ENCODE data around the gene TNFAIP2.

The TNFAIP2 gene

DNA sequence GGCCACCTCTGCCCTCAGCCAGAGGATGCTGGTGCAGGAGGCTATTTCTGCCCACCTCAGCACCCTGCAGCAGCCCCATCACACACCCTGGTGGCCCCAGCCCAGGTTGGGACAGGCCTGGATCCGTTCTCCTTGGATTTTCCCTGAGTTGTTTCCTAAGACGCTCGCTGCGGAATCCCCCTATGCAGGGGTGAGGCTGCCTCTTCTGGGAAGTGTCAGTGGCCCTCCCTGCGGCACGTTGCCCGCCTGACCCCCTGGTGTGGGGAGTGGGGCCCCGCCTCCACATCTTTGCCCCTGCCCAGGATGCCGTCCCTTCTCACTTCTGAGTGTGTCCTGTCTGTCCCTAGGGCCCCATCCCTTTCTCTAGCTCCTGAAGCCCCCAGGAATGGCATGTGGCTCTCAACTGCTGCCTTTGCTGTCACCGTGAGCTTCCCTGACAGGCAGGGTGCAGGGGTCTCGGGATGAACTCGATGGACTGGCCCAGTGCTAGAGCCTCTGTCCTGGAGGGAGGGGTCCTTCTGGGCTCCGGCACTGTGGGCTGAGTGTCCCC, 29.3 kb upstream of the TNFAIP2 start:
- DNase-seq (ENCODE audit: low read depth in 3 of 3) = no peak

DNA sequence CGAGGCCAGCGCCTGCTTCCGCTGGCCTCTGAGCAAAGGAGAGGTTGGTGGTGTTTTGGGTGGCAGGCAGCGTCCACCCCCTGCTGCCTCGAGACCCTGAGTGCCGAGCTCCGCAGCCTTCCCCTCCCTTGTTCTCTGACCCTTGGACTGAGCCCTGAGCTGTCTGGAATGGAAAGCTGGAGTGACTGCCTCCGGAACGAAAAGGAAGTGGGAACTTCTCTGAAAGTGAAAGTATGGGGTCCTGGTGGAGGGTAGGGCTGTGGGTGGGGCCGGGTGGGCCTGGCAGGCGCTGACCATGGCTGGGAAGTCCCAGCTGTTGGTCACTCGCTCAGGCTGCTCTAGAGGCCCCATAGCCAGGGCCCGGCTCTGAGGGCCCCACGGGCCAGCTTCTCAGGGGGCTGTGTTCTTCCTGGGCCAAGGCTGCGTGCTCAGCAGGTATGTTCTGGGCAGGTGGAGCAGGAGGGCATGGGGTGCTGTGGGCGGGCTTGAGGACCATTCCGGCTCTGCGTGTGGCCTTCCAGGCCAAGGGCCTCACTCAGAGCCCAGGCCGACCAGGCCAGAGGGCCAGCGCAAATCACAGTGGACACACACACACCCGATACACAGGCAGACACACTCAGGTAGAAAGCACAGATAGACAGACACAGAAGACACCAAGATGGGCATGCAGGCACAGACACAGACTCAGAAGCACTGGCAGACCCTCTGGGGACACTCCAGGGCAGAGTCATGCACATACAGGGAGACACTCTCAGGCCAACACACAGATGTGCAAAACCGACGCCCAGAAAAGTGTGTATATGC, 28.7 kb upstream of the TNFAIP2 start, which contains the start of gene EXOC3L4:
Gene EXOC3L4 (plus strand): TSS at position 320 of the 804 bp plus-strand sequence. CDS start 5,495 bp downstream, outside the sequence.
- no peak for DNase-seq (ENCODE audit: low read depth in 3 of 3)

DNA sequence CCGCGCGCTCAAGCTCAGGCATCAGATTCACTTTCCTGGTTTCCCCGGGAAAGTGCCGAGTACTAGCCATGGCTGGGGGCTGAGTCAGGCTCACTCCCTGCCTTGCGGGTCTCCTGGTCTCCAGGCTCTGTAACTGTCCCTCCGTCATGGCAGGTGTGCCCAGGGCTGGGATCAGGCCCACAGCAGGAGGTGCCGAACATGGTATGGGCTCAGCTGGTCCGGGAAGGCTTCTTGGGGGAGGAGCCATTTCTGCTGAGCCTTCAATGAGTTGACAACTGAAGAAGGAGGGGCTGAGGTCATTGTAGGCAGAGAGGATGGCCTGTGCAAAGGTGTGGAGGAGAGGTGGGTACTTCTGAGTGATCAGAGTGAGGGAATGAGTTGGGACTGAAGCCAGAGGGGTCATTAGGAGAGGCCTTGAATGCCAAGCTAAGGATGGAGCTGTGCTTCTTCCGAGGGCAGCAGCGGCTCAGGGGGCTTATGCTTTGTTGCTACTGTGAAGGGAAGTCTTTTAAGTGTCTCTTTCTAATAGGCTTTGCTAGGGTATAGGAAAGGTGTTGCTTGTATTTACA, 28.0 kb upstream of the TNFAIP2 start:
- no peak for DNase-seq (ENCODE audit: low read depth in 3 of 3)

DNA sequence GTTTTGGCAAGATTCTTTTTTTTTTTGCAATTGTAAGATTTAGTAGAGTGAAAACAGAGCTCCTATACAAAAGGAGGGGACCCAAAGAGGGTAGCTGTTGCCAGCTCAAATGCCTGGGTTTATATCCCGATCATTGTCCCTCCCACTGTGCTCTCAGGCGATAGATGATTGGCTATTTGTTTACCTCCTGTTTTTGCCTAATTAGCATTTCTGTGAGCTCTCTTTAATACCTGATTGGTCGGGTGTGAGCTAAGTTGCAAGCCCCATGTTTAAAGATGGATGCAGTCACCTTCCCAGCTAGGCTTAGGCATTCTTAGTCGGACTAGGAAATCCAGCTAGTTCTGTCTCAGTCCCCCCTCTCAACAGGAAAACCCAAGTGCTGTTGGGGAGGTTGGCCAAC, 26.9 kb upstream of the TNFAIP2 start:
- DNase-seq (ENCODE audit: low read depth in 3 of 3) = no peak

DNA sequence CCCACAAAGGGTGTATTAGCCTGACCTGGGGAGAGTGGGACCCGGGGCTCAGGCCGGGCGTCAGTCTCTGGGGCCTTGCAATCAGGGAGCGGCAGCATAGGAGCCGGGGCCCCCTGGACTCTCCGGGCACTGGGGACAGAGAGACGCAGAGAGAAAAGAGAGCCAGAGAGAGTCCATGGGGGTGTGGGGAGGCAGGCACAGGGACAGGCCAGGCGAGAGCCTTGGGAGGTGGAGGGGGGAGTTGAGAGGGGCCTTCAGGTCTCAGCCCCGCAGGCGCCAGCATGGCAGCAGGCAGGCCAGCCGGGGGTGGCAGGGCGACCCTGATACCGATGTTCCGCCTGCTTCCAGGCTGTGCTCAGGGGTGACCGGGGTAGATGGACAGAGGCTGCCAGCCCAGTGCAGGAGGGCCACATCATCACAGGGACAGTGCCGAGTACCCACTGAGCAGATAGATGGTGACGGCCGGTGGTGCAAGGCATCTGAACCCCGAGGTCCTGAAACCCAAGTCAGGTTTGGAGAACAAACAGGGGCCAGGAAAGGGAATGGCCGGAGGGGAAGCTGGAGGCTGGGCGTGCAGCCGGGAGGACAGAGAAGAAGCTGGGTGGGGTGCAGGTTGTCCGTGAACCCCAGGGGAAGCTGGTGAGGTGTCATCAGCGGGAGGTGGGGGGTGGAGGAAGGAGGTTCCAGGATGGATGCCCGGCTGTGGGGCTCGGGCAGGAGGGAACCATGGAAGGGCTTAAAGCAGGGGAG, 25.8 kb upstream of the TNFAIP2 start:
- no peak for DNase-seq (ENCODE audit: low read depth in 3 of 3)

DNA sequence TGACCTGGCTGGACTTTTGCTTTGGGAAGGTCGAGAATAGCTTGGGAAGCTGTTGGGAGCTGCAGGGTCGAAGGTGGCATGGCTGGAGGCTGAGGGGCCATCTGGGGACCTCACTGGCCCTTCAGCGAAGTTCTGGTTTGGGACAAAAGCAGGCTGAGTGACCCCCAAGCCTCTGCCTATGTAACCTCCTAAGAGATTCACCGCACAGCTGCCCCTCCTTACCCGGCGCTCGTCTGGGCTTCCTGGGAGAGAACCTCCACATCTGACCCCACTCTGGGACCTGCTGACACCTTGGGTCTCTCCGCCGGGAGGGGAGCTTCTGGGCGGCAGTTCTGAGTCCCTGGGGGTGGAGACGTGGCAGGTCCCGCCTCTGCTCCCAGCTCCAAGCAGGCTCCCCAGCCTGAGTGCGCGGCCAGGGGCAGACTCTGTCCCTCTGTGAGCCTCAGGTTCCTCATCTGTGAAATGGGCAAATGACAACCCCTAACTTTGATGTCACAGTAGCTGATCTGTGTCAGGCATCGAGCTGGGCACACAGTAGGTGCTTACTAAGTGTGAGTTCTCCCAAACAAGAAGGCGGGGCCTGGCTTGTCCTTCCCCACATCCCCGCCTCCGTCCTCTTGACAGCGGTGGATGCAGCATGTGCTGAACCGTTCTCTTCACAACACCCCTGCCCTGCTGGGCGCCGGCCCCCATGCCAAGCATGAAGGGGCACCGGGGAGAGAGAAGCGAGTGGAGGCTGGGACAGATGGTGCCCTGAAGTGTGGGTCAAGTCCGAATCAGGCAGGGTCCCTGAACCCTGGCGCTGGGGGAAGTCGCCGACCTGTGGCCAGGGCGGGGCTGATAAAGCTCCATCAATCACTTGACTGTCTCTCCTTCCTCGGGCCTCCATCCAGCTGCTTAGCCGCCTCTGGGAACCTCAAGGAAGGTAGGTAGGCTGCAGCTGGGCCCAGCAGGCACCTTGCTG, 25.0 kb upstream of the TNFAIP2 start:
- DNase-seq (ENCODE audit: low read depth in 3 of 3) = no peak

DNA sequence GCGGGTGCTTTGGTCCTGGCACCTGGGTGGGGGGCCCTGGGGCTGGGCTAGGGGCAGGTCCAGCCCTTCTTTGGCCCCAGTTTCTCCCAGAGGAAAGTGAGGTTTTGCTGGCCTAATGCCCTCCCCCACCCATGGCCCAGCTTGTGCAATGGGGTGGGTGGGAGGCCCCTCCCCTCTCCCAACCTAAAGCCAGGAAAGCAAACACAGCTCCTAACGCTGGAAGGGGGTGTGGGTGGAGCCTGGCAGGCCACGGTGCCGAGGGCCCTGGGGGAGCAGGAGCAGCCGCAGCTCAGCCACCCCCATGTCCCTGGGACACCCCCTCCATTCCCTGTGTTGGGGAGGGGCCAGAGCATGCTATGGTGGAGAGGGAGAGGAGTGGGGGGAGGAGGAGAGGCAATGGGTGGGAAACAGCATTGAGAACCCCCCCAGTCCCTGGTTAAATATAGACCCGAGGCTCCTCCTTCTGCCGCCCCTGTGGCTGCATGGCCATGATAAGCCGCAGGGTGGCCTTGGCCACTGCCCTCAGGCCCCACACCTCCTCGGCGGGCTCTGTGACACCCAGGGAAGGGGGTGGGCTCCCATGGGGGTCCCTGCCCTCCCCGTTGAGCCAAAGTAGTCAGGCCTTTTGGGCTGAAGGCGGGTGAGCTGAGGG, 24.1 kb upstream of the TNFAIP2 start:
- no peak for DNase-seq (ENCODE audit: low read depth in 3 of 3)

DNA sequence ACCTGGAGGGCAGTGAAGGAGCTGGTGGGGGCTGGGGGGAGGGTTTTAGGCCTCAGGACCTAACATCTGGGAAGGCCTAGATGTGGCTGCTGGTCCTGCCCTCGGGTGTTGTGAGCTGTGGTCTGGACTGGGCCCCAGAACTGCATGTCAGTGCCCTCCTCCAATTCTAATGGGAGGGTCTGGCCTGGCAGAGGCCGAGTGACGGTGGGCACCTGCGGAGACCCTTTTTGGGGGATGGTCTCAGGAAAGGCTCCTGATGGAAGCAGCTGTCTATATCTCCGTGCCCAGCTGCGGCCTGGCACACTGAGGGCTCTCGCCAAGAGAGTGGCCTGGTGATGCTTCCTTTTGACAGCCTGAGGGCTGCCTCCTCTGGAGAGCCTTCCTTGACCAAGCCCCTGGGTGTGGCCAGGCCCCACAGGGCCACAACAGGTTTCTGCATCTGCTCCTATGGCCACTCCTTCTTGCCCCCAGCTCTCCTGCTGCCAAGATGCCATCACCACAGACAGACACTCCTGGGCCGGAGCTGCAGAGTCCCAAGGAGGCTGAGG, 23.5 kb upstream of the TNFAIP2 start:
- DNase-seq (ENCODE audit: low read depth in 3 of 3) = no peak

DNA sequence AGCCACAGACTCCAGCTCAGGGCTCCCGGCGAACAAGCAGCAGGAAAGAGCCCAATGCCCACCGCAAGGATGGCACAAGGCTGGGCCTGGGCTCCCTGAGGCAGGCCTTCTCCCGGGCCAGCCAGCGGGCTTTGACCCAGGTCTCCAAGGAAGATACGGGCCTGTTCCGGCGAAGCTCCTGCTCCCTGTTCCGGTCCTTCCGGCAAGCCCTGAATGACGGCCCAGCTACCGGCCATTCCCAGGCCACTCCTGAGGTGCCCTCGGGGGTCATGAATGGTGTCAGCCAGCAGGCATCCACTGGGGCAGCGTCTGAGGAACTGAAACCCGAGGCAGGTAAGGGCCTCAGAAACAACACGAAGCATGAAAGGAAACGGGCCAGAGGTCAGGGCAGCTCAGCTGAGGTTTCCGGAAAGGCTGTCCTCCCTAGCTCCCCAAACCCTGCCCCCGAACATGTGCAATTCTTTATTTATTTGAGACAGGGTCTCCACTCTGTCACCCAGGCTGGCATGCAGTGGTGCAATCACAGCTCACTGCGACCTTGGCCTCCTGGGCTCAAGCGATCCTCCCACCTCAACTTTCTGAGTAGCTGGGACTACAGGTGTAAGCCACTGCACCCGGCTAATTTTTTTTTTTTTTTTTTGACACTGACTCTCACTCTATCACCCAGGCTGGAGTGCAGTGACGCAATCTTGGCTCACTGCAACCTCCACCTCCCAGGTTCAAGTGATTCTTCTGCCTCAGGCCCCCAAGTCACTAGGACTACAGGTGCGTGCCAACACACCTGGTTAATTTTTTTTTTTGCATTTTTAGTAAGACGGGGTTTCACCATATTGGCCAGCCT, 22.8 kb upstream of the TNFAIP2 start:
- DNase-seq (ENCODE audit: low read depth in 3 of 3) = no peak

DNA sequence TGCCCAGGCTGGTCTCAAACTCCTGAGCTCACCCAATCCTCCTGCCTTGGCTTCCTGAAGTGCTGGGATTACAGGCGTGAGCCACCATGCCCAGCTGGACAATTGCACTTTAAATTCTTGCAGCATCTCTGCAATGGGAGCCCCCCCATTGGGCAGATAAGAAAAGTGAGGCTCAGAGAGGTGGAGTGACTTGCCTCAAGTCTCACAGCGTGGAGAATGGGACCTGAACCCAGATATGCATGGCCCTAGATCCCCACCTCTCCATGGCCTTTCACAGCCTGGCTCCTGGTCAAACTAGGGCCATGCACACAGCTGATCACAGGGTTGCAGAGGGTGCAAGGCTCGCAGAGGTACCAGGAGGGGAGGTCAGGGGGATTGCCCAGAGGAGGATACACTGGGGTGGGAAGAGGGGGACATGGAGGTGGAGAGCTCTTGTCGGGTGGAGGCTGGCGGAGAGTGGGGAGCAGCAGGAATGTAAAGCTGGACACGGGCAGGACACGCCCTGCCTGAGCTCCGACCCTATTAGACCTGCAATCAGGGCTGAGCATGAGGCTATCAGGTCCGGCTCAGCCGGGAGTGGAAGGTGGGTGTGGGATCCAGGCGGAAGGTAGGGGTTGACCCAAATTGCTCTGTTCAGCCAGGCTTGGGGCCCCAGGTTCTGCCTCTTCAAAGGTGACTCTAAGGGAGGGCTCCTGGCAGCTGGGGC, 21.9 kb upstream of the TNFAIP2 start:
- no peak for DNase-seq (ENCODE audit: low read depth in 3 of 3)

DNA sequence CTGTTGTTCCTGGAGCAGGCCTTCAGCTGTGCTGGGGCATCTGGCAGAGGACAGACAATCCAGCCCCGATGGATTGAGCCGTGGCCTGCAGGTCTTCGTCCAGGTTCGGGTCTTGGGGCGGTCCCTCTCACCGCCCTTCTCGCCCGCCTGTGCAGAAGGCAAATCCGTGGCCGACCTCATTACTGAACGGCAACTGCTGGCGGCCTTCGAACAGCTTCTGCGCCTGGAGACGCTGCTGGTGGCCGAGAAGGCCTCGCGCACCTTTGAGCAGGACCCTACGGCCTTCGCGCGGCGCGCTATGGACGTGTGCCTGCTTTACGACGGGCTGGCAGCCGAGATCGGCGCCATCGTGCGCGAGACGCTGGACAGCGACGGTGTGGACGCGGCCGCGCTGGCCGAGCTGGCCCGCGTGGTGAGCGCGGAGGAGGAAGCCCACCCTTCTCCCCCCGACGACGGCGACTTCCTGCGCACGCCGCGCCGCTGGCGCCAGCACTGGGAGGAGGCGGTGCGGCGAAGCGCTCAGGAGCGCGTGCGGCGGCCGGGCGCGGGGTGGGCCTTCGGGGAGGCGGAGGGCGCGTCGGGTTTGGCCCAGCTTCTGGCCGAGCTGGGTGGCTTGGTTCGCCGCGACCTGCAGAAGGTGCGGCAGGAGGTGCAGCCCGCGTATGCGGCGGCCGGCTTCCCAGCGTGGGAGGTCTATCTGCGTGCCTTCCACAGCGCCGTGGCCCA, 21.1 kb upstream of the TNFAIP2 start:
- no peak for DNase-seq (ENCODE audit: low read depth in 3 of 3)

DNA sequence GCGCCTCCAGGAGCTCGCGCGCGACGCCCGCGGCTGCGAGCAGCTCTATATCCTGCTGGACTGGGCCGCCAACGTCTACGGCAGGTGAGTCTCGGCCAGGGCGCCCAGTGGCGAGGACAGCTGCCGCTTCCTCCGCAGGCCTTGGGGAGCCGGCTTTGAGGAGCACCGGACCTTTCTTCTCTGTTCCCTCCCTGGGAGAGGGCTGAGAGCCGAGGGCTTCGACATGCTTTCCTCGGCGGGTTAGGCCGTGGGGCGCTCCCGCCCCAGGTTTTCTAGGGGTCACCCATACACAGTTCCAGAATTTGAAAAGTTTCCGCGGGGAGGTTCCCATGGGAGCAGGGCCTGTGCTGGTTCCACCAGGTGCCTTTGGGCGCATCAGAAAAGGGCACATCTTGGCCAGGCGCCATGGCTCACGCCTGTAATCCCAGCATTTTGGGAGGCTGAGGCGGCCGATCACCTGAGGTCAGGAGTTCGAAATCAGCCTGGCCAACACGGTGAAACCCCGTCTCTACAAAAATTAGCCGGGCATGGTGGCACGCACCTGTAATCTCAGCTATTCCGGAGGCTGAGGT, 20.5 kb upstream of the TNFAIP2 start:
- no peak for DNase-seq (ENCODE audit: low read depth in 3 of 3)

DNA sequence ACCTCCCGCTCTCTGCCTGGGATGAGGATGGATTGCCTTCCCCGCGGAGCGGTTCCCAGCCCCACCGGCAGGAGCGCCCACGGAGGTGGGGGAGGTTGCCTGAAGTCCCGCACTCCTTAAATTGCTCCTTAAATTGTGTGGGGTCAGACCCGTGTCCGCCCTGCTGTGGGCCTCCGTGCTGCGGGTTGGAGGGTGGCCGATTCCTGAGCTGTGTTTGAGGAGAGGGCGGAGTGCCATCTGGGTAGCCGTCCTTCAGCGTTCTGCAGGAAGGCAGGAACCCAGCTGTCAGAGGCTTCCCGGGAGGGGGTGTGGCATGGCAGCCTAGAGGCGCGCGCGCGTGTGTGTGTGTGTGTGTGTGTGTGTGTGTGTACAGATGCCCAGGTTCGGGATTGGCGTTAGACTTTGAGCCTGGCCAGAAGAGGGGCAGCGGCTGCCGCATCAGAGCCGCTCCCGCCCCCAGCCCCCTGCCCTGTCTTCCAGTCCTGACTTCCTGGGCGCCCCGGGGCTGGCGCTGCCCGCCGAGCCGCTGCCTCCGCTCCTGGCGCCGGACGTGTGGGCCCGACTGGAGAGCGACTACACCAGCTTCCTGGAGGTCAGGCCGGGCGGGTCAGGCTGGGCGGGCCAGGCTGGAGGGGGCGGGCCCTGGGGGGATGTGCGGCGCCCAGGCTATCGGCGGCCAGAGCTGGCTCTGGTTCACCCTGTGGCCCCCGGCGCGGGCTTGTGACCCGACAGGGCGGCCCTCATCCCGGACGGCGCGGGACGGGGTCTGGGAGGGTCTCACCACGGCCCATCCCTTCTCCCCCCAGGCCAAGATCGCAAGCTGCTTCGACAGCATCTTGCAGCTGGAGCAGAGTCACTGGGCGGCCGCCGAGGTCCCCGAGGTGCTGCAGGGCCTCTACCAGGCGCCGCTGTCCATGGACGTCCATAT, 19.5 kb upstream of the TNFAIP2 start:
- DNase-seq (ENCODE audit: low read depth in 3 of 3) = no peak

DNA sequence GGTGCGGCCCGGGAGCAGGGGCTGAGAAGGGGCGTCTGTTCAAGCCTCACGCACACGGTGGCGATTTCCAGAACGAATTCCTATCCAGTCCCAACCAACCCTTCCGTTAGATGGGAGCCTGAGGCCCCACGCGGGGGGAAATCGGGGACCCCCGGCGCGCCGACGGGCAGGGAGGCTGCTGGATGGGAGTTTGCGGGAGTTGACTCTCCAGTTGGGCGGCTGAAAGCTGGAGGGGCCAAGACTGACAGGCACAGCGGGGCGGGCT, 18.9 kb upstream of the TNFAIP2 start:
- DNase-seq (ENCODE audit: low read depth in 3 of 3) = no peak

DNA sequence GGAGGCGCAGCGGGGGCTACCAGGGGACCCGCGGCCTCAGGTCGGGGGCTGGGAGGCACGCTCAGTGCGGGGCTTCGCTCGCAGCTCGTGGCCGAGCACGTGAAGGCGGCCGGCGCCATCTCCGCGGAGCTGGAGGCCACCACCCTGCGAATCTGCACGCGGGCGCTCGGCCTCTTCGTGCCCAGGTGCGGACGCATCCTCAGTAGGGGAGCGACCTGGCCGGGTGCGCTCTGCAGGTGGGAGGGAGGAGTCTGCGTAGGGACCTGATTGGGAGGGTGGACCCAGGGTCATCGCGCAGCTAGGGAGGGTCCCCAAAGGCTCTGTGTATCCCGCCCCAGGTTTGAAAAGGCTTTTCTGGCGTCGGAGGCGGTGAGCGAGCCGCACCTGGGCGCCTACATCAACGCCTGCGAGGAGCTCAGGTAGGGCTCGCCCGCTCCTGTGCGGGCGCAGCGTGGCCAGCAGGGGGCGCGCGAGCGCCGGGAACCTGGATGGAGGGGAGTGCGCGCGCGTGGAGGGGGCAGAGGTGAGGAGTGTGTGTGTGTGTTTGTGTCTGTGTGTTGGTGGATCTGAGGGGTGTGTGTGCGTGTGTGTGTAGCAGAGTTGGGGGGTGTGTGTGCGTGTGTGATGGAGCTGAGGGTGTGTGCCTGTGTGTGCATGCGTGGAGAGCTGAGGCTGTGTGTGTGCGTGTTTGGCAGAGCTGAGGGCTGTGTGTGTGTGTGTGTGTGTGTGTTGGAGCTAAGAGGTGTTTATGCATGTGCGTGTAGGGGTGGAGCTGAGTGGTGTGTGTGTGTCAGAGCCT, 18.4 kb upstream of the TNFAIP2 start:
- DNase-seq (ENCODE audit: low read depth in 3 of 3) = peak; percentile 43 to 65 (median 46)

DNA sequence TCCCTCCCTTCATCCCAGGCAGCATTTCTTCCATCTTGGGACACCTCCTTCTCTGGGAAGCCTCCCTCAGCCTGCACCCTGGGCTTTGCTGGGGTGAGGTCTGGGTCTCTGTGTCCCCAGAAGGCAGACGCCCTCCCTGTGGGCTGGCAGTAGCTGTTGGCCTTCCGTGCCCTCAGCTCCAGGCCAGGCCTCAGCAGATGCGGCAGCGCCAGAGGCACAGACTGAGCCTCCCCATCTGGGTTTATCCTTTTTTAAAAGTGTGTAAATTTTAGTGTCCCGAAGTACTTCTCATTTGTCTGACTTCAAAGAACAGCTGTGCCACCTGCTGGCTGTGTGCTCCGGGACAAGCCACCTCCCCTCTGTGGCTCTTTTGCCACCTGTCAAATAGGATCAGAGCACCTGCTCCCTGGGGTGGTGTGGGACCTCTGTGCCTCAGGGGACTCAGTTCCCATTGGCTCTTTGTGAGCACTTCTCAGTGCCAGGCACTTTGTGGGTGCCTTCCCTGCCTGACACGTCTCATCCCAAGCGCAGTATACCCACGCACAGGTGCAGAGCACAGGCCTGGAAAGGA, 17.6 kb upstream of the TNFAIP2 start:
- DNase-seq (ENCODE audit: low read depth in 3 of 3) = no peak

Data from stimulated activated CD4-positive, alpha-beta T cell treated with anti-CD3 and anti-CD28 coated beads, TNF-alpha, amount 100 ng/mL, for 48 hours (primary cell).